ACC112 (cell line): ENCODE results near the gene LRRC37A3.
"Not testable (repeated sequence)": the region's sequence is repeated elsewhere in the genome, so short reads cannot be mapped to it uniquely, and the experiment has no call there.

Experiments
- H2AFZ ChIP-seq: fragments of 200-600 bp; sonication (generic); one replicate; pipeline ENCODE4 v1.6.0; 2017; ENCODE audit warnings: antibody characterized with exemption, low read length; ENCODE audit not compliant: unreplicated experiment
- H3K27ac ChIP-seq: fragments of 200-600 bp; sonication (generic); 2 replicates; pipeline ENCODE4 v1.5.1; 2014; ENCODE audit warnings: low read depth, mild to moderate bottlenecking, antibody characterized with exemption, low read length, moderate library complexity
- H3K27me3 ChIP-seq: fragments of 200-600 bp; sonication (generic); 2 replicates; pipeline ENCODE4 v1.6.1; 2014; ENCODE audit warnings: mild to moderate bottlenecking, antibody characterized with exemption, low read length, moderate library complexity, mixed read lengths; ENCODE audit not compliant: insufficient read depth
- H3K36me3 ChIP-seq: fragments of 200-600 bp; sonication (generic); 2 replicates; pipeline ENCODE4 v1.6.1; 2016; ENCODE audit warnings: mild to moderate bottlenecking, antibody characterized with exemption, low read length, moderate library complexity, mixed read lengths; ENCODE audit not compliant: insufficient read depth
- H3K4me1 ChIP-seq: fragments of 200-600 bp; sonication (generic); one replicate; pipeline ENCODE4 v1.6.1; 2016; ENCODE audit warnings: low read length, mixed read lengths; ENCODE audit not compliant: insufficient read depth, unreplicated experiment, control insufficient read depth
- H3K4me3 ChIP-seq: fragments of 200-600 bp; sonication (generic); 2 replicates; pipeline ENCODE4 v1.5.1; 2014; ENCODE audit warnings: mild to moderate bottlenecking, low read depth, low read length
- H3K79me2 ChIP-seq: fragments of 200-600 bp; sonication (generic); one replicate; pipeline ENCODE4 v1.6.0; 2016; ENCODE audit warnings: low read length; ENCODE audit not compliant: control insufficient read depth, unreplicated experiment, insufficient read depth

The LRRC37A3 gene

DNA sequence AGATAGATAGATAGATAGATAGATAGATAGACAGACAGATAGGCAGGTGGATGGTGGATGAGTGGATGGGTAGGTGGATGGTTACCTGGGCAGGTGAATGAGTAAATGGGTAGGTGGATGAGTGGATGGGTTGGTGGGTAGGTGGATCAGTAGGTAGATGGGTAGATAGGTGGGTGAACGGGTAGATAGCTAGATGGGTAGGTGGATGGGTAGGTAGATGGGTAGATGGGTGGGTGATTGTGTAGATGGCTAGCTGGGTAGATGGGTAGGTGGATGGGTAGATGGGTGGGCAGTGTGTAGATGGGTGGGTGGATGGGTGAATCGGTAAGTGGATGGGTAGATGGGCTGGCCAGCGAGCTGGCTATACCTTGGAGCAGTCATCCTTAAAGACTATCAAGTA lies 21.8 kb upstream of the LRRC37A3 start:
- no peak overlapping the region for H3K27ac ChIP-seq
- H2AFZ ChIP-seq = no peak overlapping the region

DNA sequence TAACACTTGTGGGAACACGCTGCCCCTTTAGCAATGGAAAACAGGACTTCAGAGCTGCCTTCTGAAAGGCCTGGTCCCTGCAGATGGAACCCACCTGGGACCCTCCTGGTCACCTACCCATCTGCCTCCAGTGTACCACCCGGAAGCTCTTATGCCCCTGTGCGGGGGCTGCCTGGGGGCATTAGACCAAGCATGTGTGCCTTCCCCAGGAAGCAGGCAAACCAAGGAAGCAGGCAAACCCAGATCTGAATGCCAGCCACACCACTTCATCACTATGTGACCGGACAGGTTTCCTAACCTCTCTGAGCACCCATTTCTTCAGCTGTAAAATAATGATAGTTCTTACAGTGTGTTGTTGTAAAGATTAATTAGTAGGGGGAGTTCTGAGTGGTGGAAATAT lies 20.8 kb upstream of the LRRC37A3 start:
- Histone ChIP-seq H3K4me1 (no peaks in the 10 kb centered on the region), H3K36me3 (no peaks in the 10 kb centered on the region), H3K27ac (no peak overlapping the region), H2AFZ (no peak overlapping the region), H3K4me3 (no peak overlapping the region), H3K27me3 (no peaks in the 10 kb centered on the region), H3K79me2 (no peaks in the 10 kb centered on the region)

More for the DNA sequence above, 21.8 kb upstream of the LRRC37A3 start:
- no peaks in the 10 kb centered on the region for H3K4me1 ChIP-seq
- H3K36me3 ChIP-seq = no peaks in the 10 kb centered on the region
- no peaks in the 10 kb centered on the region for H3K79me2 ChIP-seq
- no peak overlapping the region for H3K4me3 ChIP-seq
- H3K27me3 ChIP-seq = no peaks in the 10 kb centered on the region

DNA sequence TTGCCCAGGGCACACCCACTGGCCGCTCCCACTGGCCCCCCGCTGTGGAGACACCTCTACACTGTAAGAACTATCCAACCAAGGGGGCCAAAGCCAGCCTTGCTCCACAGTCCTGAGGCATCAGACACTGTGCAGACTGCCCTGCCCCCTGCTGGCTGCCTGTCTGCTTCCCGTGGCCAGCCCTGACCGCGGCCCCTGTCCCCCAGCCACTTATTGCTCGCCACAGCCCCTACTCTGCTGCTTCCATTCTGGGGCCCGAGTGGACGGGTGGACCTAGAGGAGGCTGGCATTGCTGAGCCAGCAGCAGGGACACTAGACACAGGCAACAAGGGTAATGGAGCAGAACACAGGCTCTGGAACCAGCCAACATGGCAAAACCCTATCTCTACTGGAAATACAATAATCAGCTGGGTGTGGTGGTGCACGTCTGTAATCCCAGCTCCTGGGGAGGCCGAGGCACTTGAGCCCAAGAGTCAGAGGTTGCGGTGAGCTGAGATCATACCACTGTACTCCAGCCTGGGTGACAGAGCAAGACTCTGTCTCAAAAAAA lies 19.7 kb upstream of the LRRC37A3 start:
- H3K27ac ChIP-seq = no peak overlapping the region
- H3K79me2 ChIP-seq = no peaks in the 10 kb centered on the region
- no peaks in the 10 kb centered on the region for H3K4me1 ChIP-seq
- no peak overlapping the region for H2AFZ ChIP-seq
- no peak overlapping the region for H3K4me3 ChIP-seq
- H3K36me3 ChIP-seq = no peaks in the 10 kb centered on the region
- H3K27me3 ChIP-seq = no peaks in the 10 kb centered on the region

DNA sequence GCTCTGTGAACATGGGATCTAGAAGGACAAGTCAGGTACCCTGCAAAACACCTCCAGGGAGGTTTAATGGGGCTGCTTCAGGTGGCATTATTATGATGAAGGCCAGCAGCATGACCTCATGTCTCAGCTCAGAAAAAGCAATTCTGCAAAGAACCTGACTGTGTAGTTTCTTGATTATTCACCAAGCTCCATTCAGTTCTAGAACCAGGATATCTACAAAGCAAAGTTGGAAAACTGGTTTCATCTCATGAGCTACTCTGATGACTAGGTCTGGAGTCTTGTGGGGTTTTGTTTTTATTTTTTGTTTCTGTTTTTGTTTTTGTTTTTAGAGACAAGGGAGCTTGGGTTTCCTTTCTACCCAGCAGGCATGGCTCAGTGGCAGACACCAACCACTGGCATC lies 19.0 kb upstream of the LRRC37A3 start:
- Histone ChIP-seq H2AFZ (no peak overlapping the region), H3K27ac (no peak overlapping the region), H3K79me2 (no peaks in the 10 kb centered on the region), H3K4me1 (no peaks in the 10 kb centered on the region), H3K36me3 (no peaks in the 10 kb centered on the region), H3K27me3 (no peaks in the 10 kb centered on the region), H3K4me3 (no peak overlapping the region)

DNA sequence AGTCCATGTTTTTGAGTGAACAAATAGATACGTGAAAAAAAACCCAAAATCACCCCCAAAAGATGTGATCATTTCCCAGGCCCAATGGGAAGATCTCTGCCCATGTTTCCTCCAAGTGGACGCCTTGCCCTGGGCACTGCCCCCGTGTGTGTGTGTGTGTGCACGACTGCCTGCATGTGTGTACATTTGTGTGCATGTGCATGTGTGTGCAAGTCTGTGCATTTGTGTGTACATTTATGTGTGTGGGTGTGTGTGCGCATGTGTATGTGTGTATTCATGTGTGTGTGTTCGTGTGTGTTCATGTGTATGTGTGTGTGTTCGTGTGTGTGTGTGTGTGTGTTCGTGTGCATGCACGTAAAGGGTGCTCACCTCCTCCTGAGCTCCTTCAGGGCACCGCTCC lies 16.8 kb upstream of the LRRC37A3 start:
- H3K27me3 ChIP-seq = no peaks in the 10 kb centered on the region
- no peaks in the 10 kb centered on the region for H3K36me3 ChIP-seq

DNA sequence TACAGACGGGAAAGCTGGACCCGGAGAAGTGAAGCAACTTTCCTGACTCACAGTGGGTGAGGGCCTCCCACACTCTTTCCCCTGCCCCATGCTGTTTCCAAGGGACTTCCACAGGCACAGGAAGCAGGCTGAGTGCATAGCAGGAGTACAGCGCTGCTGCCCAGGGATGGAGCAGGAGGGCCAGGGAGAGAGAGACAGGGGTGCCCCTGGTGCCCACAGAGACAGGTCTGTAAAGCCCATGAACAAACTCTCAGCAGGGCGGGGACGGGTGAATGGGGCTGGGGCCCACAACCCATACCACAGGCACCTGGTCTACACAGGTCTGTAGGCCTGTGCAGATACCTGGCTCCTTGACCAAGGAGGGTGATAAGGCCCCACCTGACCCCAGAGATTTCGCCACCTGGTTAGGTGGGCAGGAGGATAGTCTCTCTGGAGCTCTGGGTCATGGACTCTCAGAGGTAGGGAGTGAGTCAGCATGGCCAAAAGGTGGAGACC lies 15.1 kb upstream of the LRRC37A3 start:
- H2AFZ ChIP-seq, H3K27me3 ChIP-seq, H3K27ac ChIP-seq, H3K4me3 ChIP-seq, H3K36me3 ChIP-seq, H3K4me1 ChIP-seq, H3K79me2 ChIP-seq: not testable (repeated sequence)

More for the DNA sequence above, 16.8 kb upstream of the LRRC37A3 start:
- Histone ChIP-seq H3K27ac (no peak overlapping the region), H3K79me2 (no peaks in the 10 kb centered on the region), H2AFZ (no peak overlapping the region), H3K4me1 (no peaks in the 10 kb centered on the region), H3K4me3 (no peak overlapping the region)

DNA sequence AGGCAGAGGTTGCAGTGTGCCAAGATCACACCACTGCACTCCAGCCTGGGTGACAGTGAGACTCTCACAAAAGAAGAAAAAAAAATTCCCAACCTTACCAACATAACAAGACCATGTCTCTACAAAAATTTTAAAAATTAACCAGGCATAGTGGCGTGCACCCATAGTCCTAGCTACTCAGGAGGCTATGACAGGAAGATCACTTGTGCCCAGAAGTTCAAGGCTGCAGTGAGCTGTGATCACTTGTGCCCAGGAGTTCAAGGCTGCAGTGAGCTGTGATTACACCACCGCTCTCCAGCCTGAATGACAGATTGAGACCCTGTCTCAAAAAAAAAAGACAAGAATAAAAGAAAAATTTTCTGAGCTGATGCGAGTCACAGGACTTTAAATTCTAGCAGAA lies 13.6 kb upstream of the LRRC37A3 start:
- H3K27ac ChIP-seq, H3K4me3 ChIP-seq, H3K36me3 ChIP-seq, H2AFZ ChIP-seq, H3K79me2 ChIP-seq, H3K4me1 ChIP-seq, H3K27me3 ChIP-seq: not testable (repeated sequence)

DNA sequence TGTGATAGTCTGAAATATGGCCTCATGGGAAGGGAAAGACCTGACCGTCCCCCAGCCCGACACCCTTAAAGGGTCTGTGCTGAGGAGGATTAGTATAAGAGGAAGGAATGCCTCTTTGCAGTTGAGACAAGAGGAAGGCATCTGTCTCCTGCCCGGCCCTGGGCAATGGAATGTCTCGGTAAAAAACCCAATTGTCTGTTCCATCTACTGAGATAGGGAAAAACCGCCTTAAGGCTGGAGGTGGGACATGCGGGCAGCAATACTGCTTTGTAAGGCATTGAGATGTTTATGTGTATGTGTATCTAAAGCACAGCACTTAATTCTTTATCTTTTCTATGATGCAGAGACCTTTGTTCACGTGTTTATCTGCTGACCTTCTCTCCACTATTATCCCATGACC lies 11.1 kb upstream of the LRRC37A3 start:
- not testable (repeated sequence) for H3K36me3 ChIP-seq, H3K79me2 ChIP-seq, H3K4me1 ChIP-seq, H2AFZ ChIP-seq, H3K27ac ChIP-seq, H3K4me3 ChIP-seq, H3K27me3 ChIP-seq

DNA sequence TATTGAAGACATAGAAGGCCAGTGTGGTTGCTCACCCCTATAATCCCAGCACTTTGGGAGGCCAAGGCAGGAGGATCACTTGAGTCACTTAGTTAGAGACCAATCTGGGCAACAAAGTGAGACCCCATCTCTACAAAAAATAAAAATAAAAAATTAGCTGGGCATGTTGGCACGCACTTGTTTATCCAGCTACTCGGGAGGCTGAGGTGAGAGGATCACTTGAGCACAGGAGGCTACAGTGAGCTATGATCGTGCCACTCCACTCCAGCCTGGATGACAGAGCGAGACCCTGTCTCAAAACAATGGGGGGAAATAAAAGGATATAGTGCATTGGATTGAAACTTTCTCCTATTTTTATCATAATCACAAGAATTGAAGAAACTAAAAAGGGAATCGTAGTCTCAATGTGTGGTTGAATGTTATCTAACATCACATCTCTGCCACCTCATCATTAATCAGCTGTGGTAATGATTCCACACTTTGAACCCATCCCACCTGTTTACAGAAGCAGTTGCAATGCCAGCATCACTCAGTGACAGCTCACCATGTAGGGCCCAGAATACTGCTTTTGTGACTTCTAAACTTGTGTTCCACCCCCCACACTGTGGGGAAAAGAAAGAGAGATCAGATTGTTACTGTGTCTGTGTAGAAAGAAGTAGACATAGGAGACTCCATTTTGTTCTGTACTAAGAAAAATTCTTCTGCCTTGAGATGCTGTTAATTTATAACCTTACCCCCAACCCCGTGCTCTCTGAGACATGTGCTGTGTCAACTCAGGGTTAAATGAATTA lies 10.3 kb upstream of the LRRC37A3 start:
- H3K27ac ChIP-seq, H3K27me3 ChIP-seq, H3K4me1 ChIP-seq, H2AFZ ChIP-seq, H3K4me3 ChIP-seq, H3K36me3 ChIP-seq, H3K79me2 ChIP-seq: not testable (repeated sequence)

DNA sequence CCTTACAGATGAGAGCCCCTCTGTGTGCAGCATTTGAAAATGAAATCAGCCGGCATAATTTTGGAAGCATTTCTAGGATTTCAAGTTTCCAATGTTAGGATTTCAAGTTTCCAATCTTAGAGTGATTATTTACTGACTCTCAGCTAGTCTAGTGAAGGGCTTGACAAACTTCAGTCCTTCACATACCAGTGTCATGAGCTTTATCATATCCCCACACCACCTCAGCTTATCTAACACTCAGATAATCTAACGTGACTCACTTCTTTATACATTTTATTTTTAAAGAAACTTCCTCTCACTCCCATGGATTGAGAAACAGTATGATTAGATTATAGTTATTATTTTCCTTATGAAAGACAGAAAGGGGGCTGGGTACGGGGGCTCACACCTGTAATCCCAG lies 9.4 kb upstream of the LRRC37A3 start:
- not testable (repeated sequence) for H3K4me1 ChIP-seq, H3K36me3 ChIP-seq, H3K27ac ChIP-seq, H3K27me3 ChIP-seq, H2AFZ ChIP-seq, H3K79me2 ChIP-seq, H3K4me3 ChIP-seq

DNA sequence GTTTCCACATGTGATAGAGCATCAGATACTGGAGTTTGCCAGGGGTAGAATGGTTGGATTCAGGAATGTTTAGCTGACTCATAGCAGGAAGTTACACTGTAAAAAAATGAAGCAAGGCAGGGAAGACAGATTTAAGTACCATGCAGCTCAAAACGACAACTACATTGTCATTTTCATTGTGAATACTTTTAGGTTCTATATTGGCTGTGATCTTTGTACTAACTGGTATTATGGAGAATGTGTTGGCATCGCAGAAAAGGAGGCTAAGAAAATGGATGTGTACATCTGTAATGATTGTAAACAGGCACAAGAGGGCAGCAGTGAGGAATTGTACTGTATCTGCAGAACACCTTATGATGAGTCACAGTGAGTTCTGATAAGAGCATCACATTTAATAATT lies 8.2 kb upstream of the LRRC37A3 start:
- H3K27ac ChIP-seq = peak overlapping the region; percentile 27; the same call in 1 of the 2 replicates
- H2AFZ ChIP-seq = peak overlapping the region; percentile 69
- not testable (repeated sequence) for H3K79me2 ChIP-seq, H3K4me1 ChIP-seq, H3K36me3 ChIP-seq, H3K27me3 ChIP-seq, H3K4me3 ChIP-seq
